COR-L47 (cell line): ENCODE measurements around the gene GPNMB.
A peak's percentile ranks its signal among the peaks of the same experiment; 100 is the strongest.

Experiments
- DNase-seq: peaks from one replicate; lab custom pipeline; 2025; lab: John Stamatoyannopoulos, UW

Gene GPNMB

GRCh38 chr7:23273141-23273599, 26.6 kb downstream of the GPNMB start:
- peak; percentile 91 for DNase-seq

- no peak for DNase-seq
These were observed 29.3 kb downstream of the GPNMB start for GRCh38 chr7:23275912-23276311.

- DNase-seq, result no peak
These were observed 29.8 kb downstream of the GPNMB start for GRCh38 chr7:23276376-23276775.

GRCh38 chr7:23276947-23277346, 30.4 kb downstream of the GPNMB start:
- no peak for DNase-seq

GRCh38 chr7:23277359-23277989, 30.9 kb downstream of the GPNMB start:
- peak; percentile 61 for DNase-seq

- no peak for DNase-seq
These were observed 33.4 kb downstream of the GPNMB start for GRCh38 chr7:23279819-23280525.

- DNase-seq, result no peak
These were observed 36.5 kb downstream of the GPNMB start for GRCh38 chr7:23283086-23283485.

- DNase-seq, result no peak
These were observed 38.3 kb downstream of the GPNMB start for GRCh38 chr7:23284871-23285270.

- no peak for DNase-seq
These were observed 39.4 kb downstream of the GPNMB start for GRCh38 chr7:23285657-23286646.

- no peak for DNase-seq
These were observed 41.0 kb downstream of the GPNMB start for GRCh38 chr7:23287612-23288011.

- DNase-seq, result no peak
These were observed 44.4 kb downstream of the GPNMB start for GRCh38 chr7:23290993-23291392.

- no peak for DNase-seq
These were observed 45.5 kb downstream of the GPNMB start for GRCh38 chr7:23291957-23292560.

- DNase-seq, result no peak
These were observed 46.0 kb downstream of the GPNMB start for GRCh38 chr7:23292623-23293022.

GRCh38 chr7:23293500-23294073, 47.0 kb downstream of the GPNMB start:
- no peak for DNase-seq

GRCh38 chr7:23294549-23295400, 48.2 kb downstream of the GPNMB start:
- DNase-seq, result no peak

- no peak for DNase-seq
These were observed 48.8 kb downstream of the GPNMB start for GRCh38 chr7:23295401-23295697.

- DNase-seq, result no peak
These were observed 51.7 kb downstream of the GPNMB start for GRCh38 chr7:23298141-23298881.

GRCh38 chr7:23298885-23299769, 52.6 kb downstream of the GPNMB start, which contains the start of gene MALSU1:
Gene MALSU1, plus strand, starts transcription at chr7:23299339. Its CDS starts 14 bp downstream, at chr7:23299353.
- peak; percentile 98 for DNase-seq

GRCh38 chr7:23299770-23300300, 53.3 kb downstream of the GPNMB start:
- DNase-seq, result no peak
